ENCODE measurements around the gene DIS3L.
"Not testable (repeated sequence)": the region's sequence is repeated elsewhere in the genome, so short reads cannot be mapped to it uniquely, and the experiment has no call there.

The DIS3L gene

GRCh38 chr15:66309828-66310227, 16.5 kb downstream of the DIS3L start:
- no peak for DNase-seq

DNA sequence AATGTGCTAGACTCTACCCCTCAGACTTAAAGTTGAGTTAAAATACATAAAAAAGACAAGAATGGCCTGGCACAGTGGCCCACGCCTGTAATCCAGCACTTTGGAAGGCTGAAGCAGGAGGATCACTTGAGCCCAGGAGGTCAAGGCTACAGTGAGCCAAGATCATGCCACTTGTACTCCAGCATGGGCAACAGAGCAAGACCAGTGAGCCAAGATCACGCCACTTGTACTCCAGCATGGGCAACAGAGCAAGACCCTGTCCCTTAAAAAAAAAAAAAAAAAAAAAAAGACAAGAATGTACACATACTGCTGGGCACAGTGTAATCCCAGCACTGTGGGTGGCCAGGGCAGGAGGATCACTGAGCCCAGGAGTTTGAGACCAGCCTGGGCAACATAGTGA, 17.4 kb downstream of the DIS3L start:
- DNase-seq: no peak

GRCh38 chr15:66312144-66312543, 18.8 kb downstream of the DIS3L start:
- no peak for DNase-seq

DNA sequence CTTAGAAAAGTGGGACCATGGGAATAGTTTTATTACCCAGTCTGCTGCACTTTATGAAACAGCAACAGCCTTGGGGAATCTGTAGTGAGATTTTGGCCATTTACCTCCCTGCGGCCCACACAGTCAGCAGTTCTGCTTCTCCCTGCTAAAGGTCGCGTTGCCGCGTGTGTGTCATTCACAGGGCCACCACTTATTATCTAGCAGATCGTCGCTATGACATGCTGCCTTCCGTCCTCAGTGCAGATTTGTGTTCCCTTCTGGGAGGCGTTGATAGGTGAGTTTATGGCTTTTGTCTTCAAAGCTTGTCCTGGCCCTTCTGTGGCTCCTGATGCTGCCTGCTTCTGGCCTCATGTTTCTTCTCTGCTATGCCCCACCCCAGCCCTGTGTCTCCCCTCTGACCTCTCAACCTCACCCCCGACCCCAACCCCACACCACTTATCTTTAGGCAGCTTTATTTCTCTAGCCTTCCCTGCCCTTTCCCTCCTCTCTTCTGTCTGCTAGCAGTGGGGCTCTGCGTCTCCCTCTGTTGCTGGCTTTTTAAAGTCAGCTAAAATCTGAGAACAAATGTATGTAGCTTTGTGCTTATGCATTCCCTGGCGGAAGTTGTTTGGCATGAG, 30.1 kb downstream of the DIS3L start:
- DNase-seq: no peak

GRCh38 chr15:66326051-66326450, 32.7 kb downstream of the DIS3L start:
- DNase-seq: peak in 1 of 51 donors; percentile 6

GRCh38 chr15:66327736-66328135, 34.4 kb downstream of the DIS3L start:
- no peak for DNase-seq

GRCh38 chr15:66328771-66329170, 35.4 kb downstream of the DIS3L start:
- no peak for DNase-seq

GRCh38 chr15:66348530-66348929, 55.2 kb downstream of the DIS3L start:
- DNase-seq: not testable (repeated sequence)

DNA sequence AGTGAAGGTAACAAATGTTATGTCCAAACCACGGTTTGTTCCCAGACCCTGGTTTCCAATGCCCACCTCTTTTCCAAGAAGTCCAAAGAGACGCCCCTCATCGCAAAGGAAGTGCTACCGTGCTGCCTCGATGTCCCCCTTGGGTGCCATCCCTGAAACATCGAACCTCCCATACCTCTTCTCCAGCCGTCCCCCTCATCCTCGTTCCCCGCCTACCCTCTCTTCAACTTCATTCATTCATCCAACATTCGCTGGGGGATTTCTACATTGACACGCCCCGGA, 62.6 kb downstream of the DIS3L start:
- DNase-seq: no peak

- peak; percentile 5 to 90 (median 73) for DNase-seq
These were observed 63.2 kb downstream of the DIS3L start, which contains the start of gene TIPIN for GRCh38 chr15:66356359-66357236. Gene TIPIN (minus strand): TSS chr15:66356685. CDS start chr15:66352947, 3,738 bp downstream.

DNA sequence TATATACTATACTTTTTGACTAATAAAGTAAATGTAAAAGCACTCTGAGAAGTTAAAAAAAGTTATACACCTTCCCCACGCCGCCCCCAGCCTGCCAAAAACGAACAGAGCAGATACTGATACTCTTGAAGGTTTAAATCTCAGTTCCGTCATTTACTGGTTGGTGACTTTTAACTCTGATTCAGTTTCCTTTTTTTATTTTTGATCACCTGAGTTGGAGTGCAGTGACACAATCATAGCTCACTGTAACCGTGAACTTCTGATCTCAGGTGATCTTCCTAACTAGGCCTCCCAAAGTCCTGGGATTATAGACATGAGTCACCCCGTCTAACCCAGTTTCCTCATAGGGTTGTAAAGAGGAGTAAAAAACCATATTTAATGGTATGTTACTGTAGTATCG, 66.4 kb downstream of the DIS3L start:
- DNase-seq: no peak

- not testable (repeated sequence) for DNase-seq
These were observed 68.5 kb downstream of the DIS3L start for GRCh38 chr15:66361745-66362460.

DNA sequence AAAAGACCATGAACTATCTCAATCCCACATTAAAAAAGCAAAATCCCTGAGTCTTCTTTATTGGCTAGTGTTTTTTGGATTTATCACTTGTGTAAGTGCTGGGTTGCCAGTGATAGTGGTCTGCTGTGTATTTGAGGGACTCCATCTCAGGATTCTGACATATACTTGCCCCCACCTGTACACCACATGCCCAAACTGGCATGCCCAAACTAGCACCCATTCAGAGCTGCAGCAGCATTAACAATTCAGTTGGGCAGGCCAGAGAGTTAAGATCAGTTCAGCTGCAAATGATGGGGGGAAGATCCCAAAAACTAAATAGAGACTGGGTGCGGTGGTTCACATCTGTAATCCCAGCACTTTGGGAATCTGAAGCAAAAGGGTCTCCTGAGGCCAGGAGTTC, 69.4 kb downstream of the DIS3L start:
- DNase-seq: no peak

DNA sequence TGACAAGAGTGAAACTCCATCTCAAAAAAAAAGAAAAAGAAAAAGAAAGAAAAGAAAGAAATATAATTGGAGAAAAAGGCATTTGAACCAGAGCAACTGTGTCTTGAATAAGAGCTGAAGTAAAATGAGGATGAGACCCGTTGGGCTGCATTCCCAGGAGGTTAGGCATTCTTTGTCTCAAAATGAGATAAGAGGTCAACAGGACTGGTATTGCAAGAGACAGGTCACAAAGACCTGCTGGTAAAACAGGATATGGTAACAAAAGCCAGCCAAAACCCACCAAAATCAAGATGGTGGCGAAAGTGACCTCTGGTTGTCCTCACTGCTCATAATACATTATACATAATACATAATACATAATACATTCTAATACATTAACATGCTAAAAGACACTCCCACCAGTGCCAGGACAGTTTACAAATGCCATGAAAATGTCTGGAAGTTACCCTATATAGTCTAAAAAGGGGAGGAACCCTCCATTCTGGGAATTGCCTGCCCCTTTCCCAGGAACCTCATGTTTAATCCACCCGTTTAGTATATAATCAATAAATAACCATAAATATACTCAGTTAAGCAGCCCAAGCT, 71.7 kb downstream of the DIS3L start:
- DNase-seq: no peak

GRCh38 chr15:66369773-66370651, 76.6 kb downstream of the DIS3L start:
- DNase-seq: no peak

DNA sequence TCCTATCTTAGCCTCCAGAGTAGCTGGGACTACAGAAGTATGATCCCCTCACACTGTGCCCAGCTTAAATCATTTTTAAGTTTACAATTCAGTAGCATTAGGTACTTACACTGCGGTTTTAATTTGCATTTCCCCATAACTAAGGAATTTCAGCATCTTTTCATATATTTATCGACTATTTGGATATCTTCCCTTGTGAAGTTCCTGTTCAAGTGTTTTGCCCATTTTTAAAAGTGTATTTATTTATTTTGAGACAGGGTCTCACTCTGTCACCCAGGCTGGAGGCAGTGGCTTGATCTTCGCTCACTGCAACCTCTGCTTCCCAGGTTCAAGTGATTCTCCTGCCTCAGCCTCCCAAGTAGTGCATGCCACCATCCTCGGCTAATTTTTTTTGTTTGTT, 80.8 kb downstream of the DIS3L start:
- DNase-seq: no peak

GRCh38 chr15:66378814-66379430, 85.6 kb downstream of the DIS3L start:
- DNase-seq: no peak

- DNase-seq: not testable (repeated sequence)
These were observed 88.0 kb downstream of the DIS3L start for GRCh38 chr15:66381376-66381775.
